ENCODE data around the gene APLP1.
"Not testable (repeated sequence)": the region's sequence is repeated elsewhere in the genome, so short reads cannot be mapped to it uniquely, and the experiment has no call there.

APLP1 gene

DNA sequence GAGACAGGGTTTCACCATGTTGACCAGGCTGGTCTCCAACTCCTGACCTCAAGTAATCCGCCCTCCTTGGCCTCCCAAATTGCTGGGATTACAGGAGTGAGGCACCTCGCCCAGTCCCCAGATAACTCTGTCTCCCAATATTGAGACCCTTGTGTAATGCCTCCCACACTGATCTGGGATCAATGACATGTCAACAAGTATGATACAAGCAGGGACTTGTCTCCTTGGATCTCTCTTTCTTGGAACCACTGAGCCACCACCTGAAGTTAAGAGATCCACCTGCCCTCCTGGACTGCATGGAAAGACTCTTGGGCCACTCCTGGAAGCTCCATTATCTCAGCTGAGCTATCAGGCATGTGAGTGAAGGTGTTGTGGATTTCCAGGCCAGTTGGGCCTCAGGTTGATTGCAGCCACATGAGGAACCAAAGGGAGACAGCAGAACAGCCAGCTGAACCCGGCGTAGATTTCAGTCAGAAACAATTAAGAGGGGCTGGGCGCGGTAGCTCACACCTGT is 16.9 kb downstream of the APLP1 start:
- H3K4me3 ChIP-seq (replicated peaks; ENCODE audit: low read depth, low read length) = no peak overlapping the region
- DNase-seq (ENCODE audit: low read depth) = no peak
- TF ChIP-seq, protein P1, sequence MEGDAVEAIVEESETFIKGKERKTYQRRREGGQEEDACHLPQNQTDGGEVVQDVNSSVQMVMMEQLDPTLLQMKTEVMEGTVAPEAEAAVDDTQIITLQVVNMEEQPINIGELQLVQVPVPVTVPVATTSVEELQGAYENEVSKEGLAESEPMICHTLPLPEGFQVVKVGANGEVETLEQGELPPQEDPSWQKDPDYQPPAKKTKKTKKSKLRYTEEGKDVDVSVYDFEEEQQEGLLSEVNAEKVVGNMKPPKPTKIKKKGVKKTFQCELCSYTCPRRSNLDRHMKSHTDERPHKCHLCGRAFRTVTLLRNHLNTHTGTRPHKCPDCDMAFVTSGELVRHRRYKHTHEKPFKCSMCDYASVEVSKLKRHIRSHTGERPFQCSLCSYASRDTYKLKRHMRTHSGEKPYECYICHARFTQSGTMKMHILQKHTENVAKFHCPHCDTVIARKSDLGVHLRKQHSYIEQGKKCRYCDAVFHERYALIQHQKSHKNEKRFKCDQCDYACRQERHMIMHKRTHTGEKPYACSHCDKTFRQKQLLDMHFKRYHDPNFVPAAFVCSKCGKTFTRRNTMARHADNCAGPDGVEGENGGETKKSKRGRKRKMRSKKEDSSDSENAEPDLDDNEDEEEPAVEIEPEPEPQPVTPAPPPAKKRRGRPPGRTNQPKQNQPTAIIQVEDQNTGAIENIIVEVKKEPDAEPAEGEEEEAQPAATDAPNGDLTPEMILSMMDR (IDR thresholded peaks at IDR 0.05; ENCODE audit: low read length, missing control alignments) = no peak

DNA sequence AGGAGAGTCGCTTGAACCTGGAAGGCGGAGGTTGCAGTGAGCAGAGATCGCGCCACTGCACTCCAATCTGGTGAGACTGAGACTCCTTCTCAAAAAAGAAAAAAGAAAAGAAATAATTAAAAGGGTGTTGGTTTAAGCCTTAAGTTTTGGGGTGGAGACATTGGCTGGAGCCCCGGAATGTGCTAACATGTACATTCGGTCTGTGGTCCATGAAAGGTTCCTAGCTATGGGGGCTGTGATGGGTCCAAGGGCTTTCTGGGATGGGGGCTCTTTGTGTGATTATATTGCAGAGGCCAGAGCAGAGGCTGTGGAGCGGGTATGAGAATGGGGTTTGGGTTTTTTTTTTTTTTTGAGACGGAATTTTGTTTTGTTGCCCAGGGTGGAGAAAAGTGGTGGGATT is 17.5 kb downstream of the APLP1 start:
- TF ChIP-seq, protein P1 (IDR thresholded peaks at IDR 0.05; ENCODE audit: low read length, missing control alignments) = no peak
- DNase-seq (ENCODE audit: low read depth) = no peak
- no peak overlapping the region for H3K4me3 ChIP-seq (replicated peaks; ENCODE audit: low read depth, low read length)

DNA sequence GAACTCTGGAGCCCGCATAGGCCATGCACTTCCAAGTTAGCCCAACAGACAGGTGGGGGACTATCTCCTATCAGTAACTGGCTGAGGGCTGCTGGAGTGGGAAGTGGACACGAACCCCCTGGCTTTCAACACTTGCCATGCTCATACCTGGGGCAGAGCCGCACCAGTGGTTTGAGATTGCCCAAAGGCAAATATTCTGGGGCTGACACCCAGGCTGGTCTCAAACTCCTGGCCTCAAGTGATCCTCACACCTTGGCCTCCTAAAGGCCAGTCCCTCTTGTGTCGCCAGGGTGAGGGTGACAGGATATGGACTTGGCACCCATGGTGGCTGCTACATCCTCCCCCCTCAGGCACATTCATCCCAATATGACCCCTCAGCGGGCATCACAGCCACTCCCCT is 18.8 kb downstream of the APLP1 start:
- TF ChIP-seq, protein P1 (IDR thresholded peaks at IDR 0.05; ENCODE audit: low read length, missing control alignments) = no peak
- DNase-seq (ENCODE audit: low read depth) = no peak
- H3K4me3 ChIP-seq (replicated peaks; ENCODE audit: low read depth, low read length) = no peak overlapping the region

DNA sequence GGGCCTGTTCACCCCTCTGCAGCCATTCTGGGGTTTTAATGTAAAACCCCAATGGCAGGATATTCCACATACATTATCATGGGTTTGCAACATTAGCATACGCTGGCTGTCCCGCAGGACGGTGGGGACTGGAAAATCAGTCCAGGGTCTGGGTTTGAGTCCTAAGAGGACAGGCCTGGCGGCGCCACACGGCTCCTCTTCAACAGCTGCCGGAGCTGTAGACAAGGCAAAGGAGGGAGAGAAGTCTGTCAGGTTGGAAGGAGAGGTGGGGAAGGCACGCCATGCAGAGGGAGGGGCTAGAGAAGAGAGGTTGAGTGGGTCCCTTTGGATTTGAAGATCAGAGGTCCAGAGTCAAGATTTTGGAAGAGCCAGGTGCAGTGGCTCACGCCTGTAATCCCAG is 20.0 kb downstream of the APLP1 start:
- no peak for DNase-seq (ENCODE audit: low read depth)
- H3K4me3 ChIP-seq (replicated peaks; ENCODE audit: low read depth, low read length) = no peak overlapping the region
- TF ChIP-seq, protein P1 (IDR thresholded peaks at IDR 0.05; ENCODE audit: low read length, missing control alignments) = no peak

DNA sequence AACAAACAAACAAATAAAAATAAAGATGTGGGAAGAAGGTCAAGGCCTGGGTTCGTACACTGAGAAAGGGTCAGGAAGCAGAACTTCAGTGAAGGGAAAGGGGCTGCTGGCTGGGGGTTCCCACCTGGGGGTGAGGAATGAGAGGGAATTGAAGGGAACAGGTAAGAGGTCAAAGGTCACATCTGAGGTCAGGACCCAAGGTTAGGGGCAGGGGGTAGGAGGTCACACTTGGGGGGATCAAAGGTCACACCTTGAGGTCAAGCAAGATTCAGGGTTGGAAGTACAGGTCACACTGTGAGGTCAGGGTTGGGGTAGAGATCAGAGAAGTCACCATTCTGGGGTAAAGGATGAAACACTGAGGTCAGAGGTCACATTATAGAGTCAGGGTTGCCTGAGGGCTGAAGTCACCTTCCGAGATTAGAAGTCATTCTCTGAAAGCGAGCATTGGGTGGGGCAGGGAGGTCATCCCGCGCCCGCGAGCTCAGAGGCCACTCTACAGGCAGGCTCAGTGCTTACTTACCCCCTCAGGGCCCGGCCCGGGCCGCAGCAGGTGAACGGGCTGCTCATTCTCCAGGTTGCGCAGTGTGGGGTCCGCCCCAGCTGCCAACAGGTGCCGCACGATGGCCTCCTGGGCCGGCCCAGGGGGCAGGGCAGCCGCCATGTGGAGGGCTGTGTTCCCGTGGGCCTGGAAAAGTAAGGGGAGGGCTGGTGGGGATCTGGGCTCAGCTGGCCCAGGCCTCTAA is 21.2 kb downstream of the APLP1 start:
- TF ChIP-seq, protein P1 (IDR thresholded peaks at IDR 0.05; ENCODE audit: low read length, missing control alignments) = no peak
- H3K4me3 ChIP-seq (replicated peaks; ENCODE audit: low read depth, low read length) = no peak overlapping the region
- no peak for DNase-seq (ENCODE audit: low read depth)

DNA sequence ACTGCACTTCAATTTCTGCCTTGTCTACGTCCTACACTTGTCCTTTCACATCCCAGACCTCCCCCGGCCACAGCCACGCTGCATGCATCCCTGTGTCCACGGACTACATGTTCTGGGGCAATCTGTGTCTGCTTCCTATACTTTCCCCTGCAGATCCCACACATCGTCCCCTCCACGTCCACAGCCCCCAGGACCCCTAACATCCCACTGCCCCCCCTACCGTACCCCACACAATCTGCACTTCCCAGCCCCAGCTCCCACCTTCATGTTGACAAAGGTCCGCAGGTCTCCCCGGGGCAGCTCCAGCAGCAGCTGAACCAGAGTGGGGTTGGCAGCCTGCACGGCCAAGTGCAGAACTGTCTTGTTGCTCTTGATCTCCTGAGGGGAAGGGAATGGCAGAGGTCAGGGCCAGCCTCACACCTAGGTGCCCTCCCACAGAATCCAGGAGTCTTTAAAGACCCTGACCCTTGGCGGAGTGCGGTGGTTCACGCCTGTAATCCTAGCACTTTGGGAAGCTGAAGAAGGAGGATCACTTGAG is 21.8 kb downstream of the APLP1 start:
- TF ChIP-seq, protein P1 (IDR thresholded peaks at IDR 0.05; ENCODE audit: low read length, missing control alignments) = no peak
- no peak for DNase-seq (ENCODE audit: low read depth)
- H3K4me3 ChIP-seq (replicated peaks; ENCODE audit: low read depth, low read length) = no peak overlapping the region

DNA sequence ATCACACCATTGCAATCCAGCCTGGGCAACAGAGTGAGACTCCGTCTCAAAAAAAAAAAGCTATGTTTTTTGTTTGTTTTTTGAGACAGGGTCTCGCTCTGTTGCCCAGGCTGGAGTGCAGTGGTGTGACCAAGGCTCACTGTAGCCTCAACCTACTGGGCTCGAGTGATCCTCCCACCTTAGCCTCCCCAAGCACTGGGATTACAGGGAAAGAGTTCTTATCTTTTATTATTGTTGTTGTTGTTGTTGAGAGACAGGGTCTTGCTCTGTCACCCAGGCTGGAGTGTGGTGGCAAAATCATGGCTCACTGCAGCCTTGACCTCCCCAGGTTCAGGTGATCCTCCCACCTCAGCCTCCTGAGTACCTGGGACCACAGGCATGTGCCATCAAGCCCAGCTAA is 23.4 kb downstream of the APLP1 start:
- DNase-seq (ENCODE audit: low read depth); H3K4me3 ChIP-seq (replicated peaks; ENCODE audit: low read depth, low read length): not testable (repeated sequence)
